Calu3 (cell line): ENCODE results near the gene KLC3. TPM values are rescaled to one million over a fixed set of nuclear protein-coding genes. Genes with fewer than 3 reads are reported as not detected.
"Not testable (repeated sequence)": the region's sequence is repeated elsewhere in the genome, so short reads cannot be mapped to it uniquely, and the experiment has no call there.

Experiments used
- BruUV-seq: library from RNA; stranded (reverse); fragments of 400-500 nt; replicated peaks from 2 replicates; lab custom pipeline; 2021; lab: Mats Ljungman, UMichigan
- CTCF ChIA-PET: fragments of 300-600 bp; sonication (Branson Sonifier 250); formaldehyde crosslinking; loops from one replicate; lab custom pipeline; 2022; ENCODE audit warnings: antibody characterized with exemption; lab: Charles Lee
- DNase-seq: peaks from one replicate; pipeline ENCODE4 v3.0.0; 2022
- H3K27ac Mint-ChIP-seq: one replicate; pipeline ENCODE4 v1.8.0; 2022; ENCODE audit warnings: mixed read lengths; ENCODE audit not compliant: unreplicated experiment
- H3K27me3 Mint-ChIP-seq: one replicate; pipeline ENCODE4 v1.8.0; 2022; ENCODE audit warnings: mixed read lengths; ENCODE audit not compliant: unreplicated experiment
- H3K36me3 Mint-ChIP-seq: one replicate; pipeline ENCODE4 v1.8.0; 2022; ENCODE audit warnings: mild to moderate bottlenecking, moderate library complexity, mixed read lengths; ENCODE audit not compliant: insufficient read depth, unreplicated experiment
- H3K4me1 Mint-ChIP-seq: one replicate; pipeline ENCODE4 v1.8.0; 2022; ENCODE audit warnings: mild to moderate bottlenecking, low read depth, mixed read lengths; ENCODE audit not compliant: unreplicated experiment
- H3K4me3 Mint-ChIP-seq: one replicate; pipeline ENCODE4 v1.8.0; 2022; ENCODE audit warnings: mild to moderate bottlenecking, low read depth, moderate library complexity, mixed read lengths; ENCODE audit not compliant: unreplicated experiment
- H3K9me3 Mint-ChIP-seq: one replicate; pipeline ENCODE4 v1.8.0; 2022; ENCODE audit warnings: low read depth, mixed read lengths; ENCODE audit not compliant: unreplicated experiment
- intact Hi-C: fragments of 100-400 bp; cut with micrococcal nuclease; formaldehyde crosslinking; loops from one replicate; pipeline ENCODE4 v1.10.0; 2022; ENCODE audit not compliant: unreplicated experiment
- total RNA-seq: library from RNA; stranded (reverse); gene quantifications from 2 replicates; pipeline ENCODE4 v1.2.3, GENCODE V29; 2022
- TF ChIP-seq, protein P1 (sequence below): fragments of 200-600 bp; IDR thresholded peaks from one replicate; pipeline ENCODE4 v1.8.0; 2022; ENCODE audit warnings: antibody characterized with exemption; ENCODE audit not compliant: unreplicated experiment

Gene KLC3
- total RNA-seq, 1 experiment from 2014 or later, result 3.3 TPM

DNA sequence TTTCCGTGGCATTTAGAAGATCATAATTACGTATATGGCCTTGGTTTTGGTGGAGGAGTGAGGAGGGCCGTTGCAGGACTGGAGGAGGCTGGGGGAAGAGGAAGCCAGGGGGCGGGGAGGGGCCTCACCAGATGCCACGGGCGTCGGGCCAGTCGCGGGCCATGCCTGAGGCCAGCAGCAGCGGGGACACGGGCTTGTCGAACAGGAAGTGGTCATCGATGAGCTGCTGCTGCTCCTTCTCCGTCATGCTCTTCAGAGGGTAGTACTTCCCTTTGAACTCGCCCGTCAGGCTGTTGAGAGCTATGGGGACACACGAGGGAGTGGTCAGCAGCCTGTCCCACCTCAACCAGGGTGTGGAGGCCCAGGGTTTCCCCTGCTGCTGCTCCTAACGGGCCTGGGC lies 28.9 kb upstream of the KLC3 start:
- intact Hi-C loops, result no loop called here
- Mint-ChIP-seq H3K27ac (no peak overlapping the region), H3K4me3 (no peak overlapping the region), H3K4me1 (no peaks in the 10 kb centered on the region), H3K9me3 (no peaks in the 10 kb centered on the region), H3K27me3 (peaks cover 45% of the 10 kb centered on the region), H3K36me3 (no peaks in the 10 kb centered on the region)
- no TSS peak for BruUV-seq
- CTCF ChIA-PET, result no interaction called here
- no peak for DNase-seq
- TF ChIP-seq, protein P1, sequence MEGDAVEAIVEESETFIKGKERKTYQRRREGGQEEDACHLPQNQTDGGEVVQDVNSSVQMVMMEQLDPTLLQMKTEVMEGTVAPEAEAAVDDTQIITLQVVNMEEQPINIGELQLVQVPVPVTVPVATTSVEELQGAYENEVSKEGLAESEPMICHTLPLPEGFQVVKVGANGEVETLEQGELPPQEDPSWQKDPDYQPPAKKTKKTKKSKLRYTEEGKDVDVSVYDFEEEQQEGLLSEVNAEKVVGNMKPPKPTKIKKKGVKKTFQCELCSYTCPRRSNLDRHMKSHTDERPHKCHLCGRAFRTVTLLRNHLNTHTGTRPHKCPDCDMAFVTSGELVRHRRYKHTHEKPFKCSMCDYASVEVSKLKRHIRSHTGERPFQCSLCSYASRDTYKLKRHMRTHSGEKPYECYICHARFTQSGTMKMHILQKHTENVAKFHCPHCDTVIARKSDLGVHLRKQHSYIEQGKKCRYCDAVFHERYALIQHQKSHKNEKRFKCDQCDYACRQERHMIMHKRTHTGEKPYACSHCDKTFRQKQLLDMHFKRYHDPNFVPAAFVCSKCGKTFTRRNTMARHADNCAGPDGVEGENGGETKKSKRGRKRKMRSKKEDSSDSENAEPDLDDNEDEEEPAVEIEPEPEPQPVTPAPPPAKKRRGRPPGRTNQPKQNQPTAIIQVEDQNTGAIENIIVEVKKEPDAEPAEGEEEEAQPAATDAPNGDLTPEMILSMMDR, result no peak

DNA sequence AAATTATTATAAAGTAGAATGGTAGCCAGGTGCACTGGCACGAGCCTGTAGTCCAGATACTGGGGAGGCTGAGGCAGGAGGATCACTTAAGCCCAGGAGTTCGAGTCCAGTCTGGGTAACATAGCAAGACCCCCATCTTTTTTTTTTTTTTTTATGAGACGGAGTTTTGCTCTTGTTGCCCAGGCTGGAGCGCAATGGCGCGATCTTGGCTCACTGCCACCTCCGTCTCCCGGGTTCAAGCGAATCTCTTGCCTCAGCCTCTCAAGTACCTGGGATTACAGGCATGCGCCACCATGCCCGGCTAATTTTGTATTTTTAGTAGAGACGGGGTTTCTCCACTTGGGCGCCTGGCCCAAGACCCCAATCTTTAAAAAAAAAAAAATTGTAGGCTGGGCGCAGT lies 28.3 kb upstream of the KLC3 start:
- H3K36me3 Mint-ChIP-seq, H3K4me3 Mint-ChIP-seq, CTCF ChIA-PET, DNase-seq, intact Hi-C loops, H3K27ac Mint-ChIP-seq, H3K4me1 Mint-ChIP-seq, BruUV-seq, H3K9me3 Mint-ChIP-seq: not testable (repeated sequence)
- peaks cover 45% of the 10 kb centered on the region for H3K27me3 Mint-ChIP-seq

DNA sequence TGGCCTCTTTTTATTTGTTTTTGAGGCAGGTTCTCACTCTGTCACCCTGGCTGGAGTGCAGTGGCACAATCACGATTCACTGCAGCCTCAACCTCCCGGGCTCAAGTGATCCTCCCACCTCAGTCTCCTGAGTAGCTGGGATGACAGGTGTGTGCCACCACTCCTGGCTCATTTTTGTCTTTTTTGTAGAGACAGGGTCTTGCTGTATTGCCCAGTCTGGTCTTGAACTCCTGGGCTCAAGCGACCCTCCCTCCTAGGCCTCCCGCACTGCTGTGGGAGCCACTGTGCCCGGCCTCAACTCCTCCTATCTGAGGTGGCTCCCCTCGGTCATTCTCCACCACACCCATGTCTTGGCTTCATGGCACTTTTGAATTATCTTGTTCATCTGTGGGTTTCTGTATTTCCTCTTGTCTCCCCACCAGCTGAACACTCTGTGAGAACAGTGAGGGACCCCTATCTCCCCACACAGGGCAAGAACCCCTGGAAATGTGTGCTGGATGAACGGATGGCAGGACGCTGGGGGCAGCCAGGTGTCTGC lies 25.8 kb upstream of the KLC3 start:
- Mint-ChIP-seq H3K27me3 (peaks cover 58% of the 10 kb centered on the region), H3K4me1 (no peaks in the 10 kb centered on the region), H3K4me3 (no peak overlapping the region), H3K9me3 (no peaks in the 10 kb centered on the region), H3K27ac (no peak overlapping the region), H3K36me3 (no peaks in the 10 kb centered on the region)
- intact Hi-C loops, result no loop called here
- TF ChIP-seq, protein P1, result no peak
- CTCF ChIA-PET, result interaction anchor here (0.6 kb wide), 1 partner anchor 15 kb away, joined by 3 read pairs; no protein-coding TSS in a partner anchor
- no peak for DNase-seq
- no TSS peak for BruUV-seq

GRCh38 chr19:45315304-45315703 lies 25.2 kb upstream of the KLC3 start:
- CTCF ChIA-PET, result no interaction called here
- no peaks in the 10 kb centered on the region for H3K36me3 Mint-ChIP-seq
- intact Hi-C loops, result no loop called here
- BruUV-seq, result no TSS peak
- H3K4me3 Mint-ChIP-seq, result no peak overlapping the region
- peaks cover 58% of the 10 kb centered on the region for H3K27me3 Mint-ChIP-seq
- no peaks in the 10 kb centered on the region for H3K4me1 Mint-ChIP-seq
- no peaks in the 10 kb centered on the region for H3K9me3 Mint-ChIP-seq
- H3K27ac Mint-ChIP-seq, result no peak overlapping the region
- TF ChIP-seq, protein P1, result no peak
- no peak for DNase-seq

DNA sequence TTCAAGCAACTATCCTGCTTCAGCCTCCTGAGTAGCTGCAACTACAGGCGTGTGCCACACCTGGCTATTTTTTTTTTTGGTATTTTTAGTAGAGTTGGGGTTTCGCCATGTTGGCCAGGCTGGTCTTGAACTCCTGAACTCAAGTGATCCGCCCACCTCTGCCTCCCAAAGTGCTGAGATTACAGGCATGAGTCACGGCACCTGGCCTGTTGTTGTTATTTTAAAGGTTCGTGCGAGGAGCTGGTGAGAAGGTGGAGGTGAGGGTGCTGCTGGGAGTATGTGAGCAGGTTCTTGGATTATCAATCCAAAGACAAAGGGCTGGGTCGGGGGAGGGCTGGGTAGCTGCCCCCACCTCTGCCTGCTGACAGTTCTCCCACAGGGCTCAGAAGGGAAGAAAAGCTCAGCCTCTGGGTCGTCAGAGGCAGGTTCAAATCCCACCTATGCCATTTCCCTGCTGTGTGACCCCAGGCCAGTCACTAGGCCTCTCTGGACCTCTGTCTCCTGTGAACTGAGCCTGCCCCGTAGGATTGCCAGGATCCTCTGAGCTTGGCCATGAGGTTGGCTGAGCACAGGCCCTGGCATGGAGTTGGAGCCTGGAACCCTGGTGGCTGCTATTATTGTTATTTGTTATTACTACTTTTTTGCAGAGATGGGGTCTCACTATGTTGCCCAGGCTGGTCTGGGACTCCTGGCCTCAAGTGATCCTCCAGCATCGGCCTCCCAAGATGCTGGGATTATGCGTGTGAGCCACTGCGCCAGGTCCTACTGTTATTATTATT lies 19.4 kb upstream of the KLC3 start:
- CTCF ChIA-PET, result interaction anchor here (0.6 kb wide), 1 partner anchor 309 kb away, joined by 3 read pairs; no protein-coding TSS in a partner anchor
- no peak for DNase-seq
- H3K4me1 Mint-ChIP-seq, result peaks cover 17% of the 10 kb centered on the region
- H3K36me3 Mint-ChIP-seq, result peaks cover 6% of the 10 kb centered on the region
- no TSS peak for BruUV-seq
- no peaks in the 10 kb centered on the region for H3K9me3 Mint-ChIP-seq
- H3K27ac Mint-ChIP-seq, result no peak overlapping the region
- TF ChIP-seq, protein P1, result no peak
- intact Hi-C loops, result no loop called here
- no peak overlapping the region for H3K4me3 Mint-ChIP-seq
- peaks cover 63% of the 10 kb centered on the region for H3K27me3 Mint-ChIP-seq
